Stimulated activated CD8-positive, alpha-beta memory T cell treated with anti-CD3 and anti-CD28 coated beads, Interleukin-4, amount 100 ng/mL, for 1 hour (primary cell): ENCODE results near the gene TRIO.

Source experiments
- DNase-seq, 2 donors: peaks; one replicate each; pipeline ENCODE4 v3.0.0-alpha.2; 2020; ENCODE audit warnings: low read depth in 2 of 2, low spot score in 1 of 2

Gene TRIO

DNA sequence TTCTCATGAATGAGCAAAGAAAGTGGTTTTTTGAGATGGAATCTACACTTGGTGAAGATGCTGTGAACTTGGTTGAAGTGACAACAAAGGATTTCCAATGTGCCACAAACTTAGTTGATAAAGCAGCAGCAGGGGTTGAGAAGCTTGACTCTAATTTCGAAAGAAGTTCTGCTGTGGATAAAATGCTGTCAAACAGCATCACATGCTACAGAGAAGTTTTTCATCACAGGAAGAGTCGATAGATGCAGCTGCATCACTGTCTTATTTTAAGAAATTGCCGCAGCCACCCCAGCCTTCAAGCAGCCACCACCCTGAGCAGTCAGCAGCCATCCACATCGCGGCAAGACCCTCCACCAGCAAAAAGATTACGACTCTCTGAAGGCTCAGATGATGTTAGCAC, 78.6 kb downstream of the TRIO start:
- DNase-seq, result no peak

- DNase-seq, result no peak
These were observed 79.1 kb downstream of the TRIO start for GRCh38 chr5:14222206-14222605.

DNA sequence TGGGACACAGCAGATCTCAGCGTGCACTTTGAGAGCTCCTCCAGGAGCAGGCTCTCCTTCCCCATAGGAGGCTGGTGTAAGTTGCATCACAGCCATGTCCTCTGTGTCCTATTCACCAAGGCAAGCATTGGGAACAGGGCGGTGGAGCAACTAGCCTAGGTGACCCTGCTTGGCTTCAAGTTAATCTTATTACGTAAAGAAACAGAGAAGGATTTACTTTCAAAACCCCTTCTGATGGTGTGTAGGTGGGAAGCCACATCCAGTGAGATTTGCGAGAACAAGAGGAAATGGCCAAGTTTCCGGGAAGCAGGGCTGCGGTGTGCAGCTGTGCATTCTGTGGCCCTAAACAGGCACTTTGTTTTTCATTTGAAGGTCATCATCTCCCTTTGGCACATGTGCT, 80.2 kb downstream of the TRIO start:
- DNase-seq, result no peak

- no peak for DNase-seq
These were observed 82.2 kb downstream of the TRIO start for GRCh38 chr5:14225173-14225834.

DNA sequence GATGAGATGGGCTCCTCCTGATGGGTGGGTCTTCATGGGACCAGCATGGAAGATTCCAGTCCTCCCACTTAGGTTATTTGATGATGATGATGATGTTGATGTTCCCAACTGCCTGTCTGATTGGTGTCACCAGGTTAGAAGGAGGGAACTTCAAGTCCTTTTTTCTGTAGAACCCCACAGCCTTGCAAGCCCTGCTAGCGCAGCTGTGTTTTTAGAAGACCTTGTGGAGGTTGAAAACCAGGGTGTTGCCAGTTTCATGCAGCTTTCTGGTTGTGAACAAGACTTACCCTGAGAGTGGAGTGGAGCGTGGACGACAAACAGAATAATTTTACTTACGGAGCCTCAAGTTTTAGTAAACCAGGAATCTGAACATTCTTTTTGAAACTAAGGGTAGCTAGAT, 83.0 kb downstream of the TRIO start:
- DNase-seq, result no peak

DNA sequence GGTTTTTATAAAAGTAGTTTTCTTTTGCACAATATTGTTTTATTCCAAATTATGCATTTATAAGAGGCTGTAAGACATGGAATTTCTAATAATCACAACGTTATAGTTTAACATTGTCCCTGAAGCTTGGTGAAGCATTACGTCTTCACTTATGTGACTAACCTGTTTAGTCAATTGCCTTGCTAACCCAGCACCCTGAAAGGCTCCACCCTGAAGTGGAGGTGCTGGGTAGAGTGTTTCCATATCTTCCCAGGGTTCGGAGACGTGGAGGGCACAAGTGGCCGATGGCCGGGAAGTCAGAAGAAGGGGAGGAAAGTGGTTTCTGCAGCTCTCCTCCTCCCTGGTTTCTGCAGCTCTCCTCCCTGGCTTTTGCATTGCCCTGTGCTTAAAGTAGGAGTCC, 83.4 kb downstream of the TRIO start:
- DNase-seq, result no peak

GRCh38 chr5:14226992-14227391, 83.8 kb downstream of the TRIO start:
- DNase-seq, result no peak

- DNase-seq, result no peak
These were observed 84.4 kb downstream of the TRIO start for GRCh38 chr5:14227513-14227912.

- no peak for DNase-seq
These were observed 85.1 kb downstream of the TRIO start for GRCh38 chr5:14228219-14228618.

- DNase-seq, result no peak
These were observed 86.0 kb downstream of the TRIO start for GRCh38 chr5:14229181-14229580.

- no peak for DNase-seq
These were observed 86.6 kb downstream of the TRIO start for GRCh38 chr5:14229734-14230133.

- no peak for DNase-seq
These were observed 88.0 kb downstream of the TRIO start for GRCh38 chr5:14231156-14231555.

DNA sequence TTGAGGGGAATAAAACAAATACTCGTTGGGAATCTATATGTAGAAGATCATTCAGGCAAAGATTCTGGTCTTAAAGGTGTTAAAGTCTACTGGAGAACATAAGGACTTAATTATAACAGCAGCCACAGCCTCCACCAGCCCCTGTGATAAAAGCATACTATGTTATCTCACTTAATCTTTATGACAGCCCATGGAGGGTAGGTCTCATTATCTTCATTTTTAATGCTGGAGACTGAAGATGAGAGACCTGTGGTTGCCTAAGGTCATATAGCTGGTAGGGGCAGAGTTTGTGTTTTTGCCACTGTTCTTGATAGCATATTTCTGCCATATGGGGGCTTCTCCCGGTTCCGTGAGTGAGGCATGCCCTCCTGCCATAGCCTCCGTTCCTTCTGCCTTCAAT, 88.7 kb downstream of the TRIO start:
- no peak for DNase-seq

DNA sequence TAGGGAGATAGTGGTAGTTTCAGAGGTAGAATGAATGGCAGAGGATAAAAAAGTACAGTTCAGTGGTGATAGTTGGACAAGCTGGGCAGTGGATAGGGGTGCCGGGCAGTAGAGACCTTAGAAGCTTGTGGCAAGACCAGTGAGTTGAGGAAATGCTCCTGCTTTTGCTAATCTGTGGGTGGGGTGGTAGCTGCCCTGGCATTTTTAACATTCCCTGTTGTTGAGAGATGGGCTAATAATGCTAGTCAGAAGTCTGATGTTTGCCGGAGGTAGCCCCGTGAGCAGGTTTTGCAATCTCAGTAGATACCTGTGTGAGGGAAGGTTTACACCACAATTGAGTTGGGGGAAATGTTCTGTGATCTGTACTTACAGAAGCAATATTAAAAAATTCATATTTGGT, 91.1 kb downstream of the TRIO start:
- DNase-seq, result no peak

DNA sequence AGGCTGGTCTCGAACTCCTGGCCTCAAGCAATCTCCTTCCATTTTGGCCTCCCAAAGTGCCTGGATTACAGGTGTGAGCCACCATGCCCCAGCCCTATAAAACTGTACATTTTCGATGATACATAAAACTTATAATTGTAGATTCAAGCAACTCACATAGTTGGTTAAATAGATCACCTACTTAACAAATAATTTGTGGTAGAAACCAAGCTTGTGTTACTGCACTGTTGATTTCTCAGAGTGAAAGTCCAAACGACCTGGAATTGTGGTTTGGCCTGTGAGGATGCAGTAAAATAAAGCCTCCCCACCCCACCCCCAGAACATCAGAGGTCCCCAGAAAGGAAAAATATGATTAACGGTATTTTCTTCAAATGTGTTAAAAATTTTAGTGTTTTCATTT, 92.7 kb downstream of the TRIO start:
- DNase-seq, result no peak

- DNase-seq, result no peak
These were observed 93.6 kb downstream of the TRIO start for GRCh38 chr5:14236757-14237156.

DNA sequence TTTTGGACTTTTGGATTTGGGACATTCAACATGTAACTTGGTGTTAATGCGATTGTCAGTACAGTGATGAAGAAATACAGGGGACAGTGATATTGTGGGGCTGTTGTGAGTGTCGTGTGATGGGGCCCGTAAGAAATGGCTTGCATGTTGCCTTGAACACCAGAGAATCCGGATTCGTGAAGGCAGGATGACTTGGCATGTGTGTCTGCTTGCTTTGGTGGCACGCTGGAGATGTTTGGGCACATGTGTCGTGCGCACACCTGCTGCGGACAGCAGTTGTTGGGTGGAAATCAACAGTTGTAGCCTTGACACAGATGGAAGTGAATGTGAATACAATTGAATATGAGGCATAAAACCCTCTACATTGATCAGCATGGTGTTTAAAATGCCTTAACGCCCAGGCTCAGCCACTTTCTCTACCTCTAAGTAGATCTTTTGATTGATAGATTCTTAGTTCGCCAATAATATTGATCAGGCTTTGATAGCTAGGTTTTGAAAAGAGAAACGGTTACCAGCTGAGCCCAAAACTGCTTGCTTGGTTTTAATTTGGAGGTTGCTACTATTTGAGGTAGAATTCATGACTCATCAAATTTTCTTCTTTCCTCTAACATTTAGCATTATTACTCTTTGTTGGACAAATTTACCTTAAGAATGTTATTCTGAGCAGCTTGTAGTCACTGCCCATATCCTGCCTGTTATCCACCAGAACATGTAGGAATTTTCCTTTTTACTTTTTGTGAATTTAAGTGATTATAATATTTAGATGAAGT, 94.4 kb downstream of the TRIO start:
- no peak for DNase-seq

DNA sequence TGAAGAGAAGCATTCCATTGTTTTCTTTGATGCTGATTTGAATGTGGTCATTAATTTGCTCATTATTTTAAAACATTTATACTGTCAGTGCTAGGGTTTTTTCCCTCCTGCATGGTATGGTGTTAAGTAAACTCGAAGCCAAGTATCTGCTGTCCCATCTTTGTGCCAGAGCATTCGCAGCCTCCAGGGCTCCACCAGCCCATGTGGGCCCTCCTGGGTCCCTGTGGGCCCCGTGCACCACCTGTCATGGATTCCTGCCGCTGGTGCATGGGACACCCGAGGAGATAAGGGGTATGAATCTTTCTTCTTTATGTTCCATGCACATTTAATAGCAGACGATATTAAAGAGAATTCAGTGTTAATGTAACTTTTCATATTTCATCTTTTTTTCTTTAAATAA, 95.1 kb downstream of the TRIO start:
- DNase-seq, result no peak

- DNase-seq, result no peak
These were observed 96.3 kb downstream of the TRIO start for GRCh38 chr5:14239404-14239803.

DNA sequence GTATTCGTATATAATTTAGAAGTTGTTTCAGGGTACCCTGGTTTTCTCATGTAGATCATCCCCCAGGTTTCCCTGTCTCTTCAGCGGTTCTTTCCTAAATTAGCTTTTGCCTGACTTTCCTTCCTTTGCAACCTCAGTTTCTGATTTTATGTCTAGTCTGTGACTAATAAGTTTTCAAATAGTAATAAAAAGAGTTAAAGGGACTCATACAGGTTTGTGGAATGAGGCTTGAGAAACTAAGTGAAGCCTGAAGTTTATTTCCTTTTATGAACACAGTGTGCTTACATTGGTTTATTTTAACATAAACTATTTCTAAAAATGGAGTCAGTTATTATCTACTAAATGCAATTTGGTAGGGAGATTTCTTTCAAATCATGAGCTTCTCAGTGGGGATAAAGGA, 96.8 kb downstream of the TRIO start:
- DNase-seq, result no peak

DNA sequence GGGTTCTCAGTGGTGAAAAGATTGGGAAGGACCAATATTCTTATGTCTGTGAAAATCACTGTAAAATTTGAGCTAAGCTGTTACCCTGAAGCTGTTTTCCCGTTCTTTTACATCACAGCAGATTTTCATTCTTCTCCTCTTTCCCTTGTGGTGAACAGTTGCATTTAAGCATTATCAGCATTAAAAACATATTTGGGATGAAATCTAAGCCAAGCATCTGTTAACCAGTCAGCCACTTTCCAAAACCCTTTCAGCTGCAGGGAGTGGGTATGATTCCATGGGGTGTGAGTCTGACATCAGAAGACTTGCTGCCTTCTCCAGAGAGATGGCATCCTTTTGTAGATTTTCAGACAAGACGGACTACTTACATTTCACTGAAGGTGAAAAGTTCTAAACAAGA, 97.2 kb downstream of the TRIO start:
- no peak for DNase-seq

DNA sequence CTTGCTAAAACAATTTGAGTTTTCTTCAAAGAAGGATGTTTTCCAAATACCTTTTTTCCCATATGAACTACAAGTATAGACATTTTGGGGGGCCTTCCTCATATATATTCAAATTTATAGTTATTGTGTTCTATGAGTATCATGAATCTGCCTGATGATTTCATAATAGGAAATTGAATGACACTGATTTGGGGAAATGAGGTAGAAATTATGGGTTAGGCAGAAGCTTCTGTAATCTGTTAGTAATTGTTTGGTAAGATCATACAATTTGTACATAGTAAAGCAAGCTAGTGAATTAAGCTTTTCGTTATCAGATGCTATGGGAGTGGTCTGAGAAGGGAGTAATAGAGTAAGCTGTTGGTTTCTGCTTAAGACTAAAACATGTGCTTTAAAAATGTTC, 98.0 kb downstream of the TRIO start:
- no peak for DNase-seq

DNA sequence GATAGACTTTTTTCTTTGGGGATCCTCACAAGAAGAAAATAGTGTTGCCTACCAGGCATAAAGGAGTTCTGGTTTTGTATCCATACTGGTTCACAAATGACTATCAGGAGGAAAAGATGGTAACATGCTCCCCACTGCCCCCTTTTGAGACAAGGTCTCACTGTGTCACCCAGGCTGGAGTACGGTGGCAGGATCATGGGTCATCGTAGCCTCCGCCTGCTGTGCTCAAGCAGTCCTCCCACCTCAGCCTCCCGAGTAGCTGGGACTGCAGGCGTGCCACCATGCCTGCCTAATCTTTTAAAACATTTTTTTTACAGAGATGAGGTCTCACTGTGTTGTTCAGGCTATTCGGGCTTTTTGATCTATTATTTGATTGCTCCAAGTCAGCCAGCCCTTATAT, 99.3 kb downstream of the TRIO start:
- DNase-seq, result no peak
